HG03280 (cell line): ENCODE measurements around the gene WDR7.

ENCODE experiments used
- ATAC-seq: cut with Tn5 transposase; IDR thresholded peaks from one replicate; pipeline ENCODE4 v1.9.1; 2021; ENCODE audit warnings: mild to moderate bottlenecking, moderate library complexity; ENCODE audit not compliant: unreplicated experiment

The WDR7 gene

GRCh38 chr18:56983275-56983992 lies 332.3 kb downstream of the WDR7 start:
- no peak for ATAC-seq

- ATAC-seq: no peak
These were observed 333.6 kb downstream of the WDR7 start for GRCh38 chr18:56984731-56985130.

GRCh38 chr18:56986829-56987228 lies 335.7 kb downstream of the WDR7 start:
- ATAC-seq: no peak

- no peak for ATAC-seq
These were observed 336.1 kb downstream of the WDR7 start for GRCh38 chr18:56987236-56987635.

GRCh38 chr18:56988022-56988421 lies 336.9 kb downstream of the WDR7 start:
- ATAC-seq: no peak

GRCh38 chr18:56990678-56991077 lies 339.5 kb downstream of the WDR7 start:
- no peak for ATAC-seq

- no peak for ATAC-seq
These were observed 341.6 kb downstream of the WDR7 start for GRCh38 chr18:56992777-56993176.

GRCh38 chr18:56995579-56996188 lies 344.5 kb downstream of the WDR7 start:
- no peak for ATAC-seq

GRCh38 chr18:56997200-56997599 lies 346.0 kb downstream of the WDR7 start:
- no peak for ATAC-seq

- no peak for ATAC-seq
These were observed 348.7 kb downstream of the WDR7 start for GRCh38 chr18:56999823-57000222.

GRCh38 chr18:57002627-57003026 lies 351.5 kb downstream of the WDR7 start:
- no peak for ATAC-seq

- no peak for ATAC-seq
These were observed 352.2 kb downstream of the WDR7 start for GRCh38 chr18:57003342-57003741.

- peak; percentile 91 for ATAC-seq
These were observed 353.4 kb downstream of the WDR7 start for GRCh38 chr18:57004366-57005121.

GRCh38 chr18:57008001-57008686 lies 357.0 kb downstream of the WDR7 start:
- ATAC-seq: no peak

GRCh38 chr18:57009844-57010243 lies 358.7 kb downstream of the WDR7 start:
- ATAC-seq: no peak

GRCh38 chr18:57014772-57015413 lies 363.7 kb downstream of the WDR7 start:
- ATAC-seq: no peak

GRCh38 chr18:57015451-57015850 lies 364.3 kb downstream of the WDR7 start:
- no peak for ATAC-seq

GRCh38 chr18:57018845-57019244 lies 367.7 kb downstream of the WDR7 start:
- ATAC-seq: no peak

GRCh38 chr18:57022716-57023115 lies 371.6 kb downstream of the WDR7 start:
- no peak for ATAC-seq

- no peak for ATAC-seq
These were observed 372.2 kb downstream of the WDR7 start for GRCh38 chr18:57023275-57023882.
